GM19035 (cell line): ENCODE measurements around the gene CREG2.

Experiments used
- ATAC-seq: cut with Tn5 transposase; IDR thresholded peaks from one replicate; pipeline ENCODE4 v1.9.1; 2021; ENCODE audit not compliant: unreplicated experiment

The CREG2 gene

GRCh38 chr2:101409699-101410098, 22.4 kb upstream of the CREG2 start:
- ATAC-seq: no peak

GRCh38 chr2:101408925-101409324, 21.6 kb upstream of the CREG2 start:
- no peak for ATAC-seq

GRCh38 chr2:101405351-101405899, 18.1 kb upstream of the CREG2 start:
- no peak for ATAC-seq

GRCh38 chr2:101403745-101404144, 16.4 kb upstream of the CREG2 start:
- ATAC-seq: no peak

- ATAC-seq: no peak
Observed at GRCh38 chr2:101402630-101403029, 15.3 kb upstream of the CREG2 start.

GRCh38 chr2:101401906-101402305, 14.6 kb upstream of the CREG2 start:
- ATAC-seq: no peak

GRCh38 chr2:101401326-101401665, 14.0 kb upstream of the CREG2 start:
- no peak for ATAC-seq

GRCh38 chr2:101400506-101401325, 13.4 kb upstream of the CREG2 start:
- no peak for ATAC-seq

GRCh38 chr2:101400048-101400447, 12.7 kb upstream of the CREG2 start:
- ATAC-seq: no peak

- ATAC-seq: no peak
Observed at GRCh38 chr2:101399021-101399799, 11.9 kb upstream of the CREG2 start.

GRCh38 chr2:101398116-101398821, 11.0 kb upstream of the CREG2 start:
- ATAC-seq: no peak

GRCh38 chr2:101396316-101396717, 9.0 kb upstream of the CREG2 start:
- no peak for ATAC-seq

- no peak for ATAC-seq
Observed at GRCh38 chr2:101395545-101396315, 8.4 kb upstream of the CREG2 start.

GRCh38 chr2:101388232-101388631, 929 bp upstream of the CREG2 start:
- ATAC-seq: no peak

- ATAC-seq: no peak
Observed at GRCh38 chr2:101386599-101387150, 628 bp downstream of the CREG2 start.

- no peak for ATAC-seq
Observed at GRCh38 chr2:101383016-101383541, 4.2 kb downstream of the CREG2 start.

GRCh38 chr2:101382442-101382841, 4.9 kb downstream of the CREG2 start:
- ATAC-seq: no peak

- no peak for ATAC-seq
Observed at GRCh38 chr2:101380376-101380775, 6.9 kb downstream of the CREG2 start.

GRCh38 chr2:101379091-101379490, 8.2 kb downstream of the CREG2 start:
- no peak for ATAC-seq

- no peak for ATAC-seq
Observed at GRCh38 chr2:101375653-101376052, 11.7 kb downstream of the CREG2 start.
